Erythroblast (primary cell): ENCODE results near the gene SAFB2.

Experiments
- DNase-seq, 2 experiments: peaks; one replicate each; lab custom pipeline; 2025; lab: John Stamatoyannopoulos, UW
- GATA1 ChIP-seq: IDR thresholded peaks from 2 replicates; pipeline ENCODE4 v1.6.1; 2011; ENCODE audit warnings: low read depth, mild to moderate bottlenecking, control low read depth, low read length, moderate library complexity
- POLR2A ChIP-seq: IDR thresholded peaks from 2 replicates; pipeline ENCODE4 v1.6.1; 2011; ENCODE audit warnings: mild to moderate bottlenecking, low read length

The SAFB2 gene

DNA sequence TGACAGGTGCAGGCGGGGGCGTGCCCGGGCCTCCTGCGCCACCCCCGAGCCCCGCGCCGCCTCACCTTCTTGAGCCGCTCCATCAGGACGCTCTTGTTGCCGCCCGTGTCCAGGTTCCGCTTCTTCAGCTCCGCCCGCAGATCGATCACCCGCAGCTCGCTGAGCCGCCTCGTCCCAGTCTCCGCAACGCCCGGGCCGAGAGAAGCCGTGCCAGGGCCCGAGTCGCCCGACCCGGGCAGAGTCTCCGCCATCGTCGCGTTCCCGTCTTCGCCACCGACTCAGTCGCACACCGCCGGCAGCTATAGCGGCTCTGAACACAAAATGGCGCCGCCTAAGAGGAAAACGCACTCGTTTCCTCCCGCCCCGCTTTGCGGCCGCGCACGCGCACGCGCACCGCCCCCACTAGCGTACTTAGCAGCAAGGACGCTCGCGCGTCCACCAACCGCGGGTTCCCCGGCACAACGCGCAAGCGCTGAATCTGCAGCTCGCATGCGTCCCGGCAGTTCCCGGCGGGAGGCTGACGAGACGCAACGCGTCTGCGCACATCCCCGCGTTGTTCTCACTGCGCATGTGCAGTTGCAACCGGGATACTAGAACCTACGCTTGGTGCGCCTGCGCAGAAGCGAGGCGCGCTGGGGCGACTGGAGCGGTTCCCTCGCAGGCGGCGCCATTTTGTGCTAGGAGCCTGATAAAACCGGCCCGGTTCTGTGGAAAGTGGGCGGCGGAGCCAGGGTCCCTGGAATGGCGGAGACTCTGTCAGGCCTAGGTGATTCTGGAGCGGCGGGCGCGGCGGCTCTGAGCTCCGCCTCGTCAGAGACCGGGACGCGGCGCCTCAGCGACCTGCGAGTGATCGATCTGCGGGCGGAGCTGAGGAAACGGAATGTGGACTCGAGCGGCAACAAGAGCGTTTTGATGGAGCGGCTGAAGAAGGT is at the start of gene SAFB2, which contains the start of gene SAFB:
Gene SAFB2 (minus strand): TSS at position 312 of the 932 bp plus-strand sequence. CDS start 61 bp downstream, at position 251.
Gene SAFB (plus strand): TSS at position 619 of the 932 bp plus-strand sequence. CDS start 123 bp downstream, at position 742.
- peak; percentile 100 for DNase-seq
- TF ChIP-seq POLR2A (peak; percentile 96), GATA1 (no peak)

DNA sequence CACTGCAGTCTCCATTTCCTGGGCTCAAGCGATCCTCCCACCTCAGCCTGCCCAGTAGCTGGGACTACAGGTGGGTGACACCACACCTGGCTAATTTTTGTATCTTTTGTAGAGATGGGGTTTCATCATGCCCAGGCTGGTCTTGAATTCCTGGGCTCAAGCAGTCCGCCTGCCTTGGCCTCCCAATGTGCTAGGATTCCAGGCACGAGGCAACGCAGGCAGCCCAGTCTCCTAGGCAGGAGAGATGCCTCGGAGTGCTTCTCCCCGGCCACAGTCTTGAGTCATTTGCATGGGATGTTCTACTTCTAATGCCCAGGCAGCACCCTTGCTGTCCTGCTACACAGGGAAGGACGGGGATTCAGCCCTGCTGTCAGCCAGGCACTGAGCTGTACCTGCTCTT is 49.0 kb upstream of the SAFB2 start:
- no peak for TF ChIP-seq GATA1
- no peak for TF ChIP-seq POLR2A
- DNase-seq = no peak

DNA sequence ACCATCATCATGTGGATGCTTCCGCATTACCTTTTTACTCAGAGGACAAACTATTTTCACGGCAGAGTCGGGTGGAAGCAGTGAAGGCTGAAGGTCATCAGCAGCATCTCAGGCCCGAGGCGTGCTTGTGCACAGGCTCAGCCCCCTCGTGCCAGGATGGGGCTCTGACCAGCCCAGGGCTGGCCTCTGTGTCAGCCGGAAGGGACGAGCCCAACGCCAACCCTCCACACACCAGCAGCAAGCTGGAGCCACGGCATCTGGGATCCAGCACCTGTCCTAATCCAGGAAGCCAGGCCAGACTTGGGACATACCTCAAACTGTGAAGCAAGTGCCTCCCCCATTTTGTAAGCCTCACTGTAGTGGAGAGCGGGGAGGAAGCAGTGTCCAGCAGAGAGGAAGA is 46.6 kb upstream of the SAFB2 start:
- DNase-seq = no peak
- TF ChIP-seq POLR2A = no peak
- TF ChIP-seq GATA1 = no peak

DNA sequence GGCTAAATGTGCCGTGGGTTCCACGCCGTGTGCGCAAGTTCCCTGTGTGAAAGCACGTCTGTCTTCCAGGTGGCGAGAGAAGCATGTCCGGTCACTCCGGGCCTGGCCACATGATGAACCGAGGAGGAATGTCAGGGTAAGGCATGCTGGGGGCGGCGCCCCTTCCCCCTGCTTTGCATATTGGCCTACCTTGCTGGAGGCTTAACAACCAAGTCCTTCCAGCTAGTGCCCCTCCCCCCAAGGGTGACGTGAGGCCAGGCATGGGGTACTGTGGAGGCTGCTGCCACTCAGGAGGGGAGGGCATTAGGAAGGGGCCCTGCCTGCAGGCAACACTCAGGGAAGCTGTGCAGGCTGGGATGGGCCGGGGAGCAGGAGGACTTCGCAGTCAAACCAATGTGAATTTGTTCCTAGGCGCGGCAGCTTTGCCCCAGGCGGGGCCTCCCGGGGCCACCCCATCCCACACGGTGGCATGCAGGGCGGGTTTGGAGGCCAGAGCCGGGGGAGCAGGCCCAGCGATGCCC is 45.2 kb upstream of the SAFB2 start:
- TF ChIP-seq GATA1 = no peak
- TF ChIP-seq POLR2A = no peak
- no peak for DNase-seq

DNA sequence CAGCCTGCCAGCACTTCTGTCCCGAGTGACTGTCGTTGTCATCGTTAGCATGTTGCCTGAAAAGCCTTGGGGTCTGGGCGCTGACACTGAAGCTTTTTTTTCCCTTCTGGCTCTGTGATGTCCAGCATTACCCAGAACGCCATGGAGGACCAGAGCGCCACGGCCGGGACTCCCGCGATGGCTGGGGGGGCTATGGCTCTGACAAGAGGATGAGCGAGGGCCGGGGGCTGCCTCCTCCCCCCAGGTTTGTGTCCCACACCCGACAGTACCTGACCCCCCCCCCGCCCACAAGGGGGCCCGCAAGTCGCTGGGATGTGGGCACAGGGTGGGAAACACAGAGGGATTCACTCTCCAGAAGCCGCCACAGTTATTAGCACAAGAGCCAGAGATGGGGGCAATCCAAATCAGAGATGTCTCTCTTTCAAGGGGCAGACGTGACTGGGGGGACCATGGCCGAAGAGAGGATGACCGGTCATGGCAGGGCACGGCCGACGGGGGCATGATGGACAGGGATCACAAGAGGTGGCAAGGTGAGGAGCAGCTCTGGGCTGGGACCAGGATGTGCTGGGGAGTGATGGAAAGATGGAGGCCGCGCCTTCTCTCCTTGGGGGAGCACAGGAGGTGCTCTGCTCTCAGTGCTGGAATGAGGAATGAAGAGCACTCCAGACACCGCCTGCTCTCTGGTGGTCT is 44.5 kb upstream of the SAFB2 start:
- no peak for DNase-seq
- TF ChIP-seq POLR2A = no peak
- no peak for TF ChIP-seq GATA1

DNA sequence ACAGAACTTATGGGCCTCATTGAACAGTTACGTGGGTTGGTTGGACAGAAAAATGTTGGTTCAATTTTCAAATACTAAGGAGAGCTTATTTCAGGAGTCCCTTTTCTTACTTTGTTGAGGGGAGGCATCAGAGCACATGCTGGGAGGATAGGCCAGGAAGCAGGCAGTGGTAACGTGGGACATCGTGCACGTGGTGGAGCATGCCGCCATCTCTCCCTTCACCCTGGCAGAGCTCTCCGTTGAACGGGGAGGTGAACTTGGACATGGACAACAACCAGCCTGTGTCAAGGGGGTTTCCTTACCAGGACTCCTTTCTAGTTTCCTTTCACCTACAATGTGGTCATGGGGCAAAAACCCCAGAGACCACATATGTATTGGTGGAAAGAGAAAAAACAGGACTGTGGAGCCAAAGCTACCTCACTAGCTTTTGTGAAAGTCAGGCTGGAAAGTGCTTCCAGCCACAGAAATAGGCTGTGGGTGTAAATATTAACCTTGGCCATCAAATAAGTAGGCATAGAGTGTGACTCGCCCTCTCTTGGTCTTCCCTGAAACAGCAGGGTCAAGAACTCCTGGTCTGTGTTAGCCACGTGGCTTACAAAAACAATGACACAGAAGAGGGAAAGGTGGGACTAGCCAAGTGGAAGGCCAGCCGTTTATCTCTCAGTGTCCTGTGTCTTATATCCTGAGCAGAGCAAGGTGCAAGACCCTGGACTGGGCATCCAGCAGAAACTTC is 43.4 kb upstream of the SAFB2 start:
- no peak for DNase-seq
- TF ChIP-seq POLR2A = no peak
- TF ChIP-seq GATA1 = no peak

DNA sequence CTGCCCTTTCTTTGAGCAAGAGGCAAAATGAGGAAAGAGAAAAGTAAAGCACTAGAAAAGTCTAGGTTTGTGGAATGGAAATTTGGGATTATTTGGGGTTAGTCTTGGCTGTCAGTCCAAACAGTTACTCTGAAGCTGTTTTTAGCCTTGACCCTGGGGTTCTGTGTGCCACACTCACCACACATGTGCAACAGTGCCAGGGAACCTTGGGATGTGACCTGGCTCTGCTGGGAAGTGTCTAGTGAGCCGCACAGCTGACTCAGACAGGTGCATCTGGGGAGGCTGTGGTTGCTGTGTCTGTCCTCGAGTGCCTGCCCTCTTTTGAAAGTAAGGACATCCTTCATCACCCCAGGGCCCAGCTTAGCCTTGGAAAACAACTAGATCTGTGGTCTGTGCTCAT is 41.9 kb upstream of the SAFB2 start:
- DNase-seq = no peak
- TF ChIP-seq GATA1 (no peak), POLR2A (no peak)

DNA sequence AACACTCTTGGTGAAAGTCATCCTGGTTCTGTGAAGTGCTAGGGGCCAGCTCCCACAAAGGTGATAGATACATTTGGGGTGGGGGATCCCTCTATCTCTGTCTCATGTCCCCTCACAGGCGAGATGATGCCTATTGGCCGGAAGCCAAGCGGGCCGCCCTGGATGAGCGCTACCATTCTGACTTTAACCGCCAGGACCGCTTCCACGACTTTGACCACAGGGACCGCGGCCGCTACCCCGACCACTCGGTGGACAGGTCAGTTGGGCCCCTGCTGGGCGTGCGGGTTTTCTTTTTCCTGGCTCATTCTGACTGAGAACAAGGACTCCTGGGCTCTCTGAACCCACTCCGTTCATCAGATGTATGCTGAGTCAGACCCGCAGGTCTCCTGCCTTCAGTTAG is 41.3 kb upstream of the SAFB2 start:
- TF ChIP-seq GATA1 = no peak
- no peak for TF ChIP-seq POLR2A
- no peak for DNase-seq

DNA sequence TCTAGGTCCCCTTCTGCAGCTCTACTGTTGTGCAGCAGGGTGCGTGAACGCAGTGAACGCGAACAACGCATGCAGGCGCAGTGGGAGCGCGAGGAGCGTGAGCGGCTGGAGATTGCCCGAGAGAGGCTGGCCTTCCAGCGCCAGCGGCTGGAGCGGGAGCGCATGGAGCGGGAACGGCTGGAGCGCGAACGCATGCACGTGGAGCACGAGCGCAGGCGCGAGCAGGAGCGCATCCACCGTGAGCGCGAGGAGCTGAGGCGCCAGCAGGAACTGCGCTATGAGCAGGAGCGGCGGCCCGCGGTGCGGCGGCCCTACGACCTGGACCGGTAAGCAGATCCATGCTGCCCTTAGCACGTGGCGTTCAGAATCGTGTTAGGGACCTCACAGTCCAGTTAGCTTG is 38.9 kb upstream of the SAFB2 start:
- TF ChIP-seq POLR2A (no peak), GATA1 (no peak)
- DNase-seq = no peak

DNA sequence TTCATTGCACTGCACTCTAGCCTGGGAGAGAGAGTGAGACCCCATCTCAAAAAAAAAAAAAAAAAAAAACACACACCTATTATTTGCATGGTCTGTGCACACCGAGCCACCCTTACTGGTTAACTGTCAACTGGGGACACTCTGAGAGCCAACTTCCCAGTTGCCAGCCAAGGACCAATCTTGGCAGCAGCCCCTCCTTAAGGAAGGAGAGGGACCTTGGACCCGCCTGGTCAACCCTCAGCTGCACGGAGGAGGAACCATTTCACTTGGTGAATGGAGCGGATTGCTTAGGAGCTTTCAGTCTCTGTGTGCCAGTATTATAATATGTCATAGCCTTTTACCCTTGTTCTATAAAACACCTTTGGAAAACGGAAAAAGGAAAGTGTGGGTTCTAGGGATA is 32.8 kb upstream of the SAFB2 start:
- no peak for TF ChIP-seq GATA1
- TF ChIP-seq POLR2A = no peak
- DNase-seq = no peak

DNA sequence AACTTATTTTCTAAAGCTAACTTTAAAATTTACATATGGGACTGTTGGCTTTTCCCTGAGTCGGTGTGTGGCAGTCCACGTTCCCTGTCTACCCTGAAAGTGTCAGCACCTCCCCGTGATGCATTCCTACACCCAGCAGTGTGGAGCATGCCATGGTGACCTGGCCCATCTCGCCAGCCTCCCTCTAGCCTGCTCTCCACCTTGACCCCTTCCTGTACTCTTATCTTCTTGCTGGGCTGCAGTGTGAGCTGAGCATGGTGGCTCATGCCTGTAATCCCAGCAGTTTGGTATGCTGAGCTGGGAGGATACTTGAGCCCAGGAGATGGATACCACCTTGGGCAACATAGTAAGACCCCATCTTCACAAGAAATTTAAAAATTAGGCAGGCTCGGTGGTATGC is 32.4 kb upstream of the SAFB2 start:
- DNase-seq = no peak

DNA sequence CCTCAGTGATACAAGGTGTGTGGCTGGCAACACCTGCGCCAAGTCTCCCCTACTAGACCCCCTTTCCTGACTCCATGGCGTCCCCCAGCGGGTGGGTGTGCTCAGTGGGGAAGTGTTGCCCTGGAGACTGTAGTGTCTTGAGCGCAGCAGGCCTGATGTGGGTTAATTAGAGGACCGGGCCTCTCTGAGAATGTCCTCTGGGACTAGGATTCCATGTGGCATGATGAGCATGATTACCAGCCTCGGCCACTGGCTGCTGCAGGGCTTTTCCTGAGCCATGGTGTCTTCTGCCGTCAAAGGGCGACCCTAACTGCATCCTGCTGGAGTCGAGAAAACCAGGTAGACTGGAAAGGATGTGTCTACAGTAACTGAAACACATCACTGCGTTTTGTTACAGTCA is 29.7 kb upstream of the SAFB2 start:
- no peak for TF ChIP-seq POLR2A
- no peak for TF ChIP-seq GATA1
- no peak for DNase-seq

More for the DNA sequence above, 32.4 kb upstream of the SAFB2 start:
- TF ChIP-seq POLR2A (no peak), GATA1 (no peak)

DNA sequence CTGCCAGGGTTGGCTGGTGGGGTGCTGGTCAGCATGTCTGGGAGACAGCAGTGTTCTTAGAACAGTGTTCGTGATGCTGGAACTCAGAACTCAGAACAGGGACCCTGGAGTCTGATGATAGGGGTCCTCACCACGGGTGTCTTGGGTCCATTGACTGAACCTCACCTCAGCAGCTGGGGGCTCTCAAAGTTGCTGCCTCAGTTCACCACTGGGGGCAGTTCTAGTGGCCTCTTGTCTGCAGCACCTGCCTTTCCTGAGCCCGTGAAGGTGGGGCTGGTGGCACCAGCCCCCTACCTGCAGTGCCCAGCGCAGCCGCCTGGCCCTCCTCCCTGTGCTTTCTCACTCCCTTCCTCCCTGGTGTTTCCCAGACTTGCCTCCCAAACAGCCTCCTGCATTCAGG is 28.8 kb upstream of the SAFB2 start:
- no peak for TF ChIP-seq GATA1
- TF ChIP-seq POLR2A = no peak
- no peak for DNase-seq

DNA sequence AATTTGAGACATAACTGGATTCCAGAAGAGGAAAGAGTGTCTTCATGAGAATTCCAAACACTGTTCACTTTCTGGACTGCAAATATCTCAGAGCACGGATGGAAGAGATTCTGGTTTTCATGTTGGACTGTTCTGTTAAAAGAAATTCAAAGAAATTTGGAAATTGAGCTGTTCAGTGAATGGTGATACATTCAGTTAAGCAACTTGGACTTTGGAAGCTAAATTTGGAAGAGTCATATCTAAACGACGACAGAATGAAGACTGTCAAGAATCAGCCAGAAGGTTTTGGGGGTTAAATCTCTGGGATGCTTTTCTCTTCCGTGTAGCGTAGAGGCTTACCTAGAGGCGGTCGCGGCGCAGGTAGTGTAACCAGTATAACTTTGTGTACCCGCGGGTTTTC is 25.9 kb upstream of the SAFB2 start:
- TF ChIP-seq POLR2A (no peak), GATA1 (no peak)

More for the DNA sequence above, 25.9 kb upstream of the SAFB2 start:
- DNase-seq = no peak
